ENCODE measurements around the gene AQP11.
A peak's percentile ranks its signal among the peaks of the same experiment; 100 is the strongest.

Gene AQP11

GRCh38 chr11:77604281-77604680, 14.5 kb downstream of the AQP11 start:
- H3K36me3 ChIP-seq (ENCODE audit: insufficient read depth, low read length): peaks cover 25% of the 10 kb centered on the region; the same call in 1 of the 2 replicates
- TF ChIP-seq CTCF (IDR thresholded peaks at IDR 0.05; ENCODE audit: borderline replicate concordance, extremely low read depth, low read length, poor library complexity, severe bottlenecking): no peak
- TF ChIP-seq EZH2 (IDR thresholded peaks at IDR 0.05; ENCODE audit: borderline replicate concordance, low read depth, low read length, severe bottlenecking): no peak

GRCh38 chr11:77609234-77609633, 19.5 kb downstream of the AQP11 start:
- no peak for ATAC-seq (ENCODE audit: insufficient read depth, low read depth)
- H3K27ac ChIP-seq (ENCODE audit: low read length): no peak overlapping the region

More at GRCh38 chr11:77604281-77604680, 14.5 kb downstream of the AQP11 start:
- DNase-seq (no peak), ATAC-seq (ENCODE audit: insufficient read depth, low read depth) (no peak)
- Histone ChIP-seq H3K9ac (ENCODE audit: low read depth, low read length) (no peak overlapping the region), H3K4me3 (ENCODE audit: low read depth in 1 of 2, low read length in 2 of 2) (no peak overlapping the region), H3K27ac (ENCODE audit: low read length) (no peak overlapping the region), H3K79me2 (ENCODE audit: insufficient read depth, low read length) (no peaks in the 10 kb centered on the region), H3K27me3 (ENCODE audit: insufficient read depth, low read length, poor library complexity) (no peaks in the 10 kb centered on the region), H3K9me3 (ENCODE audit: insufficient read depth, low read length, severe bottlenecking) (no peaks in the 10 kb centered on the region), H3K4me1 (ENCODE audit: insufficient read depth, low read length) (no peaks in the 10 kb centered on the region), H3K4me2 (ENCODE audit: insufficient read depth, low read length) (no peak overlapping the region), H4K20me1 (ENCODE audit: insufficient read depth, low read length) (no peaks in the 10 kb centered on the region), H2AFZ (ENCODE audit: low read depth, low read length) (no peak overlapping the region)

DNA sequence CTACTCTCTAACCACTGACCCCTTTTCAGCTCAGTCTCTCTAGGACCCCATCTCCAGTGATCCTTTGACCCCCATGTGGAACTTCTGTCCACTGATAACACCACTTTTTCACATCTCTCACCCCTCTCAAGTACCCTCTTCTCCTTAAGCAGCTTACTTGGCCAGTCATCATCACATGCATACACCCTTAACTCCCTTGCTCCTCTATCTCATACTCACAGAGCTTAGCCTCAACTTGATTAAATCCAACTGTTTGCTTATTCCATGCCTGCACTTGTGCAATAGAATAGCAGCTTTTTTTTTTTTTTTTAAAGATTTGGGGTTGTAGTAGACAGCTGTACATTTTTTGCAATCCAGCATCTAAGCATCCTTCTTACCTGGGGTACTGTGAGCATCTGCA, 22.2 kb downstream of the AQP11 start:
- no peak overlapping the region for H3K27ac ChIP-seq (ENCODE audit: low read length)
- H3K9me3 ChIP-seq (ENCODE audit: insufficient read depth, low read length, severe bottlenecking): no peaks in the 10 kb centered on the region
- H3K27me3 ChIP-seq (ENCODE audit: insufficient read depth, low read length, poor library complexity): no peaks in the 10 kb centered on the region
- no peaks in the 10 kb centered on the region for H3K4me1 ChIP-seq (ENCODE audit: insufficient read depth, low read length)
- no peak overlapping the region for H3K4me2 ChIP-seq (ENCODE audit: insufficient read depth, low read length)
- H3K9ac ChIP-seq (ENCODE audit: low read depth, low read length): no peak overlapping the region
- H4K20me1 ChIP-seq (ENCODE audit: insufficient read depth, low read length): no peaks in the 10 kb centered on the region
- no peak overlapping the region for H2AFZ ChIP-seq (ENCODE audit: low read depth, low read length)
- H3K36me3 ChIP-seq (ENCODE audit: insufficient read depth, low read length): peaks cover 74% of the 10 kb centered on the region
- H3K4me3 ChIP-seq (ENCODE audit: low read depth in 1 of 2, low read length in 2 of 2): no peak overlapping the region
- 0 out of 3 replicates have a peak, but pooled peaks have one; percentile 22 for ATAC-seq (ENCODE audit: insufficient read depth, low read depth)
- no peak for TF ChIP-seq CTCF (IDR thresholded peaks at IDR 0.05; ENCODE audit: borderline replicate concordance, extremely low read depth, low read length, poor library complexity, severe bottlenecking)
- no peak for TF ChIP-seq EZH2 (IDR thresholded peaks at IDR 0.05; ENCODE audit: borderline replicate concordance, low read depth, low read length, severe bottlenecking)
- H3K79me2 ChIP-seq (ENCODE audit: insufficient read depth, low read length): no peaks in the 10 kb centered on the region
- no peak for DNase-seq

More at GRCh38 chr11:77609234-77609633, 19.5 kb downstream of the AQP11 start:
- Histone ChIP-seq H3K9ac (ENCODE audit: low read depth, low read length) (no peak overlapping the region), H3K4me1 (ENCODE audit: insufficient read depth, low read length) (no peaks in the 10 kb centered on the region), H2AFZ (ENCODE audit: low read depth, low read length) (no peak overlapping the region), H3K79me2 (ENCODE audit: insufficient read depth, low read length) (no peaks in the 10 kb centered on the region), H4K20me1 (ENCODE audit: insufficient read depth, low read length) (no peaks in the 10 kb centered on the region), H3K4me2 (ENCODE audit: insufficient read depth, low read length) (no peak overlapping the region), H3K9me3 (ENCODE audit: insufficient read depth, low read length, severe bottlenecking) (no peaks in the 10 kb centered on the region), H3K4me3 (ENCODE audit: low read depth in 1 of 2, low read length in 2 of 2) (no peak overlapping the region), H3K27me3 (ENCODE audit: insufficient read depth, low read length, poor library complexity) (no peaks in the 10 kb centered on the region), H3K36me3 (ENCODE audit: insufficient read depth, low read length) (peaks cover 57% of the 10 kb centered on the region)
- no peak for DNase-seq
- TF ChIP-seq CTCF (IDR thresholded peaks at IDR 0.05; ENCODE audit: borderline replicate concordance, extremely low read depth, low read length, poor library complexity, severe bottlenecking) (no peak), EZH2 (IDR thresholded peaks at IDR 0.05; ENCODE audit: borderline replicate concordance, low read depth, low read length, severe bottlenecking) (no peak)

- H3K4me3 ChIP-seq (ENCODE audit: low read depth in 1 of 2, low read length in 2 of 2): no peak overlapping the region
- H3K9me3 ChIP-seq (ENCODE audit: insufficient read depth, low read length, severe bottlenecking): no peaks in the 10 kb centered on the region
- TF ChIP-seq EZH2 (IDR thresholded peaks at IDR 0.05; ENCODE audit: borderline replicate concordance, low read depth, low read length, severe bottlenecking): no peak
- TF ChIP-seq CTCF (IDR thresholded peaks at IDR 0.05; ENCODE audit: borderline replicate concordance, extremely low read depth, low read length, poor library complexity, severe bottlenecking): no peak
- no peak overlapping the region for H3K4me2 ChIP-seq (ENCODE audit: insufficient read depth, low read length)
- DNase-seq (no peak), ATAC-seq (ENCODE audit: insufficient read depth, low read depth) (no peak)
- no peak overlapping the region for H3K9ac ChIP-seq (ENCODE audit: low read depth, low read length)
- no peaks in the 10 kb centered on the region for H3K27me3 ChIP-seq (ENCODE audit: insufficient read depth, low read length, poor library complexity)
- no peaks in the 10 kb centered on the region for H4K20me1 ChIP-seq (ENCODE audit: insufficient read depth, low read length)
- H3K4me1 ChIP-seq (ENCODE audit: insufficient read depth, low read length): no peaks in the 10 kb centered on the region
- peaks cover 80% of the 10 kb centered on the region for H3K36me3 ChIP-seq (ENCODE audit: insufficient read depth, low read length)
- H3K27ac ChIP-seq (ENCODE audit: low read length): no peak overlapping the region
- H2AFZ ChIP-seq (ENCODE audit: low read depth, low read length): no peak overlapping the region
- no peaks in the 10 kb centered on the region for H3K79me2 ChIP-seq (ENCODE audit: insufficient read depth, low read length)
These were observed 28.1 kb downstream of the AQP11 start for GRCh38 chr11:77617892-77618291.
